IPS DF 6.9 (cell line): ENCODE measurements around the gene NOS3.

Source experiments
- DNase-seq: peaks from one replicate; pipeline ENCODE4 v3.0.0-alpha.2; 2013; ENCODE audit warnings: low read depth, low spot score
- H3K27ac ChIP-seq: one replicate; pipeline ENCODE4 v1.5.1; 2013; ENCODE audit warnings: low read length, control low read depth
- H3K27me3 ChIP-seq: 2 replicates; pipeline ENCODE4 v1.6.1; 2013; ENCODE audit warnings: mild to moderate bottlenecking, low read length; ENCODE audit not compliant: control insufficient read depth, insufficient read depth
- H3K36me3 ChIP-seq: 2 replicates; pipeline ENCODE4 v1.6.1; 2013; ENCODE audit warnings: low read length; ENCODE audit not compliant: control insufficient read depth, insufficient read depth
- H3K4me1 ChIP-seq: 2 replicates; pipeline ENCODE4 v1.6.1; 2013; ENCODE audit warnings: low read length; ENCODE audit not compliant: control insufficient read depth, insufficient read depth
- H3K4me3 ChIP-seq: 2 replicates; pipeline ENCODE4 v1.5.1; 2013; ENCODE audit warnings: mild to moderate bottlenecking, low read length
- H3K9me3 ChIP-seq: 2 replicates; pipeline ENCODE4 v1.6.1; 2013; ENCODE audit warnings: low read length, inconsistent platforms; ENCODE audit not compliant: control insufficient read depth, insufficient read depth
- WGBS: extraction: QIAGEN DNeasy Blood & Tissue Kit; methylation state at CpG from one replicate; pipeline ENCODE4 v1.1.7; 2013; ENCODE audit warnings: mixed read lengths, missing lambda C conversion rate; ENCODE audit not compliant: insufficient read length, insufficient coverage; 5-methylcytosine and 5-hydroxymethylcytosine counted together

The NOS3 gene

DNA sequence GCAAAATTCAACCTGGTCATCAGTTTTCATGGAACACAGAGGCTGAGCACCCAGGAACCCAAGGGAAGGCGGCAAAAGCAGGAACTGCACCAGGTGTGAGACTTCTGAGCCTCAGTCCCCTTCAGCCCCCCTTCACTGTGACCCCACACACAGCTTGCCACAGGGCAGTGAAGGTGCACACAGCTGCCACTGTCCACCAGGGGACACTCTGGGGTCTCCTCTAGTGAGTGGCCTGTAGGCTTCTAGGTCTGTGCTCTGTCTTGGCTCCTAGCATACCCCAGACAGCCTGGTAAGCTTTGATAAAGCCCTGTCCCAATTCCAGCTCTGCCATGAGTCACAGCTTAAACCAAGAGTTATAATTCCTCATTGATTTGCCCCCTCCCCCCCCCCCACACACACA, 24.8 kb upstream of the NOS3 start:
- Histone ChIP-seq H3K27ac (no peak overlapping the region), H3K36me3 (no peaks in the 10 kb centered on the region; the same call in 1 of the 2 replicates), H3K4me3 (no peak overlapping the region), H3K9me3 (no peaks in the 10 kb centered on the region), H3K27me3 (no peaks in the 10 kb centered on the region), H3K4me1 (peaks cover 7% of the 10 kb centered on the region; the same call in 1 of the 2 replicates)
- DNase-seq: no peak
- WGBS: no CpG with 5 or more reads among the region's 1 CpG

DNA sequence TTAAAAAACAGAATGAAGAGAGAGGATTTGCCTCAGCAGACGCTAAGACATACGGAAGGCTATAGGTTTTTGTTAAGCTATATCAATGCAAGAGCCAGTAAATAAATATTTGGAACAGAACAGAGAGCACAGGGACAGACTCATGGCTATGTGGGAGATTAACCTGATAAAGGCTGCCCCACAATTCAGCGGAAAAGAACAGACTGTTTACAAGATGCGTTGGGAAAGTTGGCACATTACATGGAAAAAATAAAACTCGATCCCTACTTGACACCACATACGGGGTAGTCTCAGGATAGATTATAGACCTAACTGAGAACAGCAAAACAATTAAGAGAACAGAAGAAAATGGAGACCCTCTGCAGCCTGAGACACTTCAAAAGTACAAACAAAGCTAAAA, 23.5 kb upstream of the NOS3 start:
- Histone ChIP-seq H3K27me3 (no peaks in the 10 kb centered on the region), H3K36me3 (no peaks in the 10 kb centered on the region; the same call in 1 of the 2 replicates), H3K27ac (no peak overlapping the region), H3K4me1 (peaks cover 10% of the 10 kb centered on the region; the same call in 1 of the 2 replicates), H3K4me3 (no peak overlapping the region), H3K9me3 (no peaks in the 10 kb centered on the region)
- no peak for DNase-seq
- no CpG with 5 or more reads among the region's 6 CpGs for WGBS

DNA sequence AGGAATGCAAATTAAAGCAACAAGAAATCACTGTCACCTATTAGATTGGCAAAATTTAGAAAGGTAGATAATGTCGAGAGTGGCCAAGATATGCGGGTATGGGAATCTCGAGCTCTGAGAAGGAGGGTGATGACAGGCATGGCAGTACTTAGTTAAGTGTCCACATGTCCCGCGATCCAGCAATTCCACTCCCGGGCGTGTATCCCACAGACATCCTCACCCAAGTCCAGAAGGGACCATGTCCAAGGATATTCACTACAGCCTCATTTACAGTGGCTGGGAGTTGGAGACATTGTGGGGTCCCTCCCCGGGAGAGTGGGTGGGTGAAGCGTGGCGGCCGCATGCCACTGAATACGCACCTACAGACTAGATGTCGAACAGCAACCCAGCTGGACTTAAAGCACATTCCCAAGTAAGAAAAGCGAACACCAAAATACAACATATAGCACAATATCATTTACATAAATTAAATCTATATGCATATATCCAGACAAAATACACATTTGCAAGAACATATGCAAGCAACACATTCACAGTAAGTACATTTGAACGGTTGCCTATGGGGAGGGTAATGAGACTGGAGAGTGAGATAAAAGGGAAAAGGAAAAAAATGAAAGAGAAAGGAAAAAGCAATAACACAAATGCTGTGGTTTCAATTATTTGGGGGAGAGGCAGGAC, 22.6 kb upstream of the NOS3 start:
- no peak overlapping the region for H3K27ac ChIP-seq
- no peaks in the 10 kb centered on the region for H3K27me3 ChIP-seq
- no peak overlapping the region for H3K4me3 ChIP-seq
- no peaks in the 10 kb centered on the region for H3K9me3 ChIP-seq
- DNase-seq: no peak
- no CpG with 5 or more reads among the region's 15 CpGs for WGBS
- peaks cover 9% of the 10 kb centered on the region; the same call in 1 of the 2 replicates for H3K4me1 ChIP-seq
- H3K36me3 ChIP-seq: no peaks in the 10 kb centered on the region; the same call in 1 of the 2 replicates

DNA sequence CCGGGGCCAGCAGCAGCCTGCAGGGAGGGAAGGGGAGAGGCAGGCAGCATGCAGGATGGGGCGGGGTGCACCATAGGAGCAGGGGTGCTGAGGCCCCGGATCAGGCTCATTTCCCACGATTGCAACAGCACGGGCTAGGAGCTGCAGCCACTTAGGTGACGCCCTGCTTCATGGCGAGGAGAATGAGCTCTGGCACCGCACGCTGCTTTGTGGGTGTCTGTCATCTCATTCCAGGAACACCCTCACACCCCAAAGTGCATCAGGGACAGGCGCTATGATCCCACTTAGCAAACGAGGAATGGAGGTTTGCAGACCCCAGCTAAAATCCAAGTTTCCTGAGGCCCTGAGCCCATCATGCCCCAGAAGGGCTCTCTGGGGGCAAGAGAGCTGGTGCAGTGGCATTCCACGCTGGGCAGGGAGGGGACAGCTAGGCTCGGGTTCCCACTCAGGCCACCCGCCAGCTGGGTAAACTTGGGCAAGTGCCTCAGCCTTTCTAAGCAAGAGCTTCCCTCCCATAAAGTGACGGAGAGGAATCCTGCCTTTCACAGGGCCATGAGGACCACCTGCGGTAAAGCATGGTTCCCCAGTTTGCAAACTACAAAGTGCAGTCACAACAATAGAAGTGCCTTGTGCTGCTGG, 22.0 kb upstream of the NOS3 start:
- Histone ChIP-seq H3K27ac (no peak overlapping the region), H3K27me3 (no peaks in the 10 kb centered on the region), H3K36me3 (no peaks in the 10 kb centered on the region; the same call in 1 of the 2 replicates), H3K9me3 (no peaks in the 10 kb centered on the region), H3K4me1 (peaks cover 9% of the 10 kb centered on the region; the same call in 1 of the 2 replicates), H3K4me3 (no peak overlapping the region)
- DNase-seq: no peak
- WGBS: no CpG with 5 or more reads among the region's 16 CpGs

DNA sequence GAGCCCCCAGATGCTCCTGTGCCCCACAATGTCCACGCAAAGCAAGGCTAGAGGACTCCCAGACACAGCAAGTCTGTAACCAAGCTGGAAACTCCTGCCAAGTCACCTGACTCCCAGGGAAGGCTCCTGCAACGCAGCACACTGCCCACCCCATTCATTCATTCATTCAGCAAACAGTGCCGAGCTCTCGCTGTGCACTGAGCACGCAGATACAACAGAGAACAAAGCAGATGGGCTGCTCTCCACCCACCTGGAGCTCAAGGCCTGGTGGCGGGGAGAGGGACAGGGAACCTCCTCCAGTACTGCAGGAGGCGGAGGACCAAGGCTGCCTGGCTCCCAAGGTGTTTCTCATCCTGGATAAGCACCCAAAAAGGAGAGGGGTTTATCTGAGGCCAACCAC, 21.3 kb upstream of the NOS3 start:
- H3K27ac ChIP-seq: no peak overlapping the region
- H3K4me1 ChIP-seq: peaks cover 10% of the 10 kb centered on the region
- DNase-seq: no peak
- H3K27me3 ChIP-seq: no peaks in the 10 kb centered on the region
- no peak overlapping the region for H3K4me3 ChIP-seq
- no peaks in the 10 kb centered on the region; the same call in 1 of the 2 replicates for H3K36me3 ChIP-seq
- H3K9me3 ChIP-seq: no peaks in the 10 kb centered on the region
- no CpG with 5 or more reads among the region's 7 CpGs for WGBS

DNA sequence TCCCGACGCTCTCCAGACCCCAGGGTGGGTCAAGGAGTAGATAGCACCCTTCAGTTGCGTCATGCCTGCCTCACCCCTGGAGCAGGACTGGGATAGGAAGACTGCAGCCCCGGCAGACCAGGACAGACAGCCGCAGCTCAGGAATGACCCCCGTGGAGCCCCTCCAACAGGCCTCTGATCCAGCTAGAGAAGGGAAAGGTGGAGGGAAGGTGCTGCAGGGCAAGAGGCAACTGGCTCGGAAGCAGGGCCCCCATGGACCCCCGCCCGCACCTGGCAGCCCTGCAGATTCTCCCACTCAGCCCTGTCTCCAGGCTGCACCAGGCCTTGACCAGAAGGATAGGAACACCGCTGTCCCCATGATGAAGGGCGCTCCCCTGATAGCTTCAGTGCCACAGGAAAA, 20.4 kb upstream of the NOS3 start:
- Histone ChIP-seq H3K4me3 (no peak overlapping the region), H3K36me3 (no peaks in the 10 kb centered on the region; the same call in 1 of the 2 replicates), H3K27ac (no peak overlapping the region), H3K4me1 (peaks cover 10% of the 10 kb centered on the region), H3K27me3 (no peaks in the 10 kb centered on the region), H3K9me3 (no peaks in the 10 kb centered on the region)
- no peak for DNase-seq
- no CpG with 5 or more reads among the region's 11 CpGs for WGBS

DNA sequence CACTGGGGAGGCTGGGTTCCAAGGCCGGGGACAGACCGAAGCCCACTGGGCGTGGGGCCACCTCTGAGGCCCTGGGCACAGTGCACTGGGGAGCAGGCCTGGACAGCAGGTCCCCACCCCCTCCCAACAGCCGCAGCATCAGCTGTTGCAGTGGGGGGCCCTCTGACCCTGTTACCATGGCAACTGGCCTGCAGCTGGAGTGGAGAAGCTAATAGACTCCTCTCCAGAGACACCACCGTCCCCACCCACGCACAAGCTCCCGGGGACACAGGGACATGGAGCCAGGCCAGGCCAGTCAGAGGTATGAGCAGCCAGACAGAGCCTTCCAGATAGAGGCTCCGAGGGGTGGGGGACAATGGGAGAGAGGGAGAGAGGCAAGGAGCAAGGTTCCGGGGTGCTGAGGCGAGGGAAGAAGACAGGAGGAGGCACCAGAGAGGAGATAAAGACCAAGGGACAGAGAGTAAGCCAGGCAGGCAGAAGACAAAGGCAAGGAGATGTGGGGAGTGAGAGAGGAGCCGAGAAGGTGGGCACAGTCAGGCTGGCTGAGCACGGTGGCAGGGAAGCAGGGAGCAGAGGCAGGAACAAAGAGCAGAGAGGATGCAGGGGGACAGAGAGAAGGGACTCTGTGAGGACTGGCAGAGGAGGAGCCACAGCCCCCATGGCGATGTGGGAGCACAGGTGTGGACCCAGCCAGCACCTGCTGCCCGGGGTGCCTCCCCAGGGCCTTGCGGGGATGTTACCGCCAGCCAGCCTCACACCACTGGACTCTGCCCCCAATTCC, 19.4 kb upstream of the NOS3 start:
- Histone ChIP-seq H3K36me3 (no peaks in the 10 kb centered on the region; the same call in 1 of the 2 replicates), H3K27me3 (no peaks in the 10 kb centered on the region), H3K9me3 (no peaks in the 10 kb centered on the region), H3K4me1 (peaks cover 12% of the 10 kb centered on the region), H3K27ac (no peak overlapping the region), H3K4me3 (no peak overlapping the region)
- no CpG with 5 or more reads among the region's 16 CpGs for WGBS
- DNase-seq: no peak

DNA sequence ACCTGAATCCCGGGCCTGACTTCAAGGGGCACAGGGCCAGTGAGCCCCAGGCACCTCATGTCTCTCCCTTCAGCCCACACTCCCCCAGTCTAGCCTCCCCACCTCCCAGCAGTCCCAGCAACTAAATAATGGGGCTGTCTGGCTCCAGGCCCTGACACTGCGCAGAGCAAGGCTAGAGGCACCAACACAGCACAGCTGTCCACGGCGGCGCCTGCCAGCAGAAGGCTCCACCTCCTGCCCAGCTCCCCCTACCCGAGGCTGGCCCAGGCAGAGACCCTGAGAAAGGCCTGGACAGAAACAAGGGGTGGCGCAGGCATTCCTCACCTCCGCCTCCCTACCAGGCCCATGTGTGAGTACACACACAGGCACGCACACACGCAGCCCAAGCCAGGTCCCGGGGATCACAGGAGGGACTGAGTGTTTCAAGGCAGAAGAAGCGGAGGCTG, 18.8 kb upstream of the NOS3 start:
- WGBS: no CpG with 5 or more reads among the region's 12 CpGs
- no peak overlapping the region for H3K27ac ChIP-seq
- H3K4me1 ChIP-seq: peaks cover 15% of the 10 kb centered on the region
- H3K9me3 ChIP-seq: no peaks in the 10 kb centered on the region
- peaks cover under 1% of the 10 kb centered on the region for H3K27me3 ChIP-seq
- DNase-seq: no peak
- H3K36me3 ChIP-seq: no peaks in the 10 kb centered on the region; the same call in 1 of the 2 replicates
- H3K4me3 ChIP-seq: no peak overlapping the region

DNA sequence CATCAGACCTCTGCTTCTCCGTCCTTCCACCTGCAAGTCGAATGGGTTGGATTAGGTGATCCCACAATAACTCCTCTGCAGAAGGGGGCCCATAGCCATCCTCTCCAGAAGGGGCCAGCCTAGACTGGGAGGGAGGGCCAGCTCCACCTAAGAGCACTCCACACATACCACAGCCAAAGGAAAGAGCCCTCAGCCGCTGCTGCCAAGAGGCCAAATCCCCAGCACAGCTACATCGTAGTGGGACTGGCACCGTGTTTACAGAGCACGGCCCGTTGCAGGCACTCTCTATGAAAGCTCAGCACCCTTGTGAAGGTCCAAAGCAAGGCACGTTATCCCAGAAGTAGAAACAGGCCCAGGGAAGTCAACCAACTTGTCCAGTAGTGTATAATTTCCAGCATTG, 18.1 kb upstream of the NOS3 start:
- no peak overlapping the region for H3K4me3 ChIP-seq
- peaks cover 18% of the 10 kb centered on the region for H3K4me1 ChIP-seq
- H3K9me3 ChIP-seq: no peaks in the 10 kb centered on the region
- H3K36me3 ChIP-seq: no peaks in the 10 kb centered on the region; the same call in 1 of the 2 replicates
- no peak for DNase-seq
- H3K27me3 ChIP-seq: peaks cover 4% of the 10 kb centered on the region
- no CpG with 5 or more reads among the region's 8 CpGs for WGBS
- H3K27ac ChIP-seq: no peak overlapping the region
